B cell (primary cell): Measurements from ENCODE around the gene LRRC15.

Source experiments
- EZH2 ChIP-seq: IDR thresholded peaks from 2 replicates; pipeline ENCODE4 v1.6.1; 2012; ENCODE audit warnings: borderline replicate concordance, low read depth, mild to moderate bottlenecking, moderate library complexity, low read length; ENCODE audit not compliant: insufficient read depth, poor library complexity, severe bottlenecking
- TF ChIP-seq, protein P1 (sequence below): fragments of 200-600 bp; IDR thresholded peaks from one replicate; pipeline ENCODE4 v1.8.0; 2022; ENCODE audit warnings: antibody characterized with exemption, mild to moderate bottlenecking

DNA sequence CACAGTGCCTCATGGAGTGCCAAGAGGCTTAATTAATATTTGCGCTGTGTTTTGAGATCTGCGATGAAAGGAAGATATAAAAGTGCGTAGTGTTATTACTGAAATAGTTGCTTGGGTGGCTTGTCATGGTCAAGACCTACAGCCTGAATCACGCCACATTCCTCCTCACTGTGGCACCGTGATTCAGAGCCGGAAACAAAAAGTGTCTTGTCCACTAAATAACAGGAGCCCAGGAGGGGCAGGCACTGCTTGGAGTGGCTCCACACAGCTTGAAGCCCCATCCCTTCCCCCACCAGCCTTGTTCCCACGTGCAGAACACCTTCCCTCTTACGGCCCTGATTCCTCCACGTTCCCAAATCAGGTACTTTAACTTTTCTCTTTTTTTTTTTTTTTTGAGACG is 1.2 kb upstream of the LRRC15 start:
- TF ChIP-seq, protein P1, sequence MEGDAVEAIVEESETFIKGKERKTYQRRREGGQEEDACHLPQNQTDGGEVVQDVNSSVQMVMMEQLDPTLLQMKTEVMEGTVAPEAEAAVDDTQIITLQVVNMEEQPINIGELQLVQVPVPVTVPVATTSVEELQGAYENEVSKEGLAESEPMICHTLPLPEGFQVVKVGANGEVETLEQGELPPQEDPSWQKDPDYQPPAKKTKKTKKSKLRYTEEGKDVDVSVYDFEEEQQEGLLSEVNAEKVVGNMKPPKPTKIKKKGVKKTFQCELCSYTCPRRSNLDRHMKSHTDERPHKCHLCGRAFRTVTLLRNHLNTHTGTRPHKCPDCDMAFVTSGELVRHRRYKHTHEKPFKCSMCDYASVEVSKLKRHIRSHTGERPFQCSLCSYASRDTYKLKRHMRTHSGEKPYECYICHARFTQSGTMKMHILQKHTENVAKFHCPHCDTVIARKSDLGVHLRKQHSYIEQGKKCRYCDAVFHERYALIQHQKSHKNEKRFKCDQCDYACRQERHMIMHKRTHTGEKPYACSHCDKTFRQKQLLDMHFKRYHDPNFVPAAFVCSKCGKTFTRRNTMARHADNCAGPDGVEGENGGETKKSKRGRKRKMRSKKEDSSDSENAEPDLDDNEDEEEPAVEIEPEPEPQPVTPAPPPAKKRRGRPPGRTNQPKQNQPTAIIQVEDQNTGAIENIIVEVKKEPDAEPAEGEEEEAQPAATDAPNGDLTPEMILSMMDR, result no peak
- TF ChIP-seq EZH2, result no peak
